WTC11 (cell line): ENCODE measurements around the gene LNX1. TPM values are rescaled to one million over a fixed set of nuclear protein-coding genes. Genes with fewer than 3 reads are reported as not detected.

Experiments used
- ATAC-seq: fragments of 200-7000 bp; cut with Tn5 transposase; 2 replicates; pipeline ENCODE4 v1.10.0; 2021; ENCODE audit warnings: mild to moderate bottlenecking, moderate library complexity
- CTCF ChIA-PET: fragments of 300-600 bp; sonication (Branson Sonifier 250); formaldehyde crosslinking; loops from one replicate; lab custom pipeline; 2021; ENCODE audit warnings: antibody characterized with exemption; lab: Charles Lee
- POLR2A ChIA-PET: fragments of 350-600 bp; sonication (Branson Sonifier 250); formaldehyde crosslinking; loops from one replicate; lab custom pipeline; 2021; ENCODE audit warnings: antibody characterized with exemption; lab: Charles Lee
- DNase-seq: peaks from one replicate; pipeline ENCODE4 v3.0.0; 2021; ENCODE audit warnings: low spot score
- H3K27ac Mint-ChIP-seq: 2 replicates; pipeline ENCODE4 v1.8.0; 2021; ENCODE audit warnings: mixed read lengths
- H3K27me3 Mint-ChIP-seq: 2 replicates; pipeline ENCODE4 v1.8.0; 2021; ENCODE audit warnings: low read depth, mild to moderate bottlenecking, moderate library complexity, mixed read lengths
- H3K36me3 Mint-ChIP-seq: 2 replicates; pipeline ENCODE4 v1.8.0; 2021; ENCODE audit warnings: mixed read lengths
- H3K4me1 Mint-ChIP-seq: 2 replicates; pipeline ENCODE4 v1.8.0; 2022; ENCODE audit warnings: mixed read lengths
- H3K4me3 Mint-ChIP-seq: 2 replicates; pipeline ENCODE4 v1.8.0; 2021; ENCODE audit warnings: mild to moderate bottlenecking, moderate library complexity, mixed read lengths
- H3K9me3 Mint-ChIP-seq: 2 replicates; pipeline ENCODE4 v1.8.0; 2021; ENCODE audit warnings: mixed read lengths
- ATF1 ChIP-seq: sonication (generic); formaldehyde crosslinking; IDR thresholded peaks from 2 replicates; pipeline ENCODE4 v1.8.1; 2023; ENCODE audit warnings: mild to moderate bottlenecking, moderate library complexity, missing genetic modification reagents
- CREB1 ChIP-seq: sonication (generic); formaldehyde crosslinking; IDR thresholded peaks from 2 replicates; pipeline ENCODE4 v1.8.0; 2023; ENCODE audit warnings: mild to moderate bottlenecking, missing genetic modification reagents
- ESRRA ChIP-seq: sonication (generic); formaldehyde crosslinking; IDR thresholded peaks from 2 replicates; pipeline ENCODE4 v1.8.1; 2022; ENCODE audit warnings: mild to moderate bottlenecking, missing genetic modification reagents, borderline replicate concordance
- FOXK1 ChIP-seq: sonication (generic); formaldehyde crosslinking; IDR thresholded peaks from 2 replicates; pipeline ENCODE4 v1.8.0; 2022; ENCODE audit warnings: mild to moderate bottlenecking, moderate library complexity, missing genetic modification reagents
- FOXP1 ChIP-seq: sonication (generic); formaldehyde crosslinking; IDR thresholded peaks from 2 replicates; pipeline ENCODE4 v1.8.0; 2022; ENCODE audit warnings: missing genetic modification reagents, mild to moderate bottlenecking, moderate library complexity, borderline replicate concordance
- GRHL2 ChIP-seq: fragments of 250-450 bp; sonication (Bioruptor Pico); IDR thresholded peaks from 2 replicates; pipeline ENCODE4 v1.8.0; 2022; ENCODE audit warnings: mild to moderate bottlenecking, moderate library complexity; ENCODE audit not compliant: insufficient replicate concordance, severe bottlenecking
- GTF2I ChIP-seq: fragments of 250-450 bp; sonication (Bioruptor Pico); conservative IDR thresholded peaks from 2 replicates; pipeline ENCODE4 v1.4.0; 2021; ENCODE audit warnings: mild to moderate bottlenecking
- NFYB ChIP-seq: sonication (generic); formaldehyde crosslinking; conservative IDR thresholded peaks from 2 replicates; pipeline ENCODE4 v1.8.0; 2022; ENCODE audit warnings: low read depth, missing genetic modification reagents
- NR1H2 ChIP-seq: sonication (generic); formaldehyde crosslinking; IDR thresholded peaks from 2 replicates; pipeline ENCODE4 v1.9.0; 2021; ENCODE audit warnings: mild to moderate bottlenecking, moderate library complexity, missing genetic modification reagents
- NR3C1 ChIP-seq: sonication (generic); formaldehyde crosslinking; conservative IDR thresholded peaks from 2 replicates; pipeline ENCODE4 v1.8.1; 2023; ENCODE audit warnings: low read depth, mild to moderate bottlenecking, missing genetic modification reagents
- OVOL2 ChIP-seq: fragments of 250-450 bp; sonication (Bioruptor Pico); IDR thresholded peaks from 2 replicates; pipeline ENCODE4 v1.9.0; 2021; ENCODE audit warnings: mild to moderate bottlenecking, borderline replicate concordance
- RORB ChIP-seq: fragments of 250-450 bp; sonication (Bioruptor Pico); IDR thresholded peaks from 2 replicates; pipeline ENCODE4 v1.9.0; 2021; ENCODE audit warnings: mild to moderate bottlenecking
- STAT6 ChIP-seq: sonication (generic); formaldehyde crosslinking; conservative IDR thresholded peaks from 2 replicates; pipeline ENCODE4 v1.8.1; 2023; ENCODE audit warnings: mild to moderate bottlenecking, low read depth, missing genetic modification reagents, moderate library complexity
- TCF7 ChIP-seq: sonication (generic); formaldehyde crosslinking; IDR thresholded peaks from 2 replicates; pipeline ENCODE4 v1.8.0; 2022; ENCODE audit warnings: mild to moderate bottlenecking, low read depth, missing genetic modification reagents, moderate library complexity
- TEAD4 ChIP-seq: sonication (generic); formaldehyde crosslinking; IDR thresholded peaks from 2 replicates; pipeline ENCODE4 v1.8.0; 2022; ENCODE audit warnings: mild to moderate bottlenecking, missing genetic modification reagents
- ZNF219 ChIP-seq: sonication (generic); formaldehyde crosslinking; IDR thresholded peaks from 2 replicates; pipeline ENCODE4 v1.8.0; 2023; ENCODE audit warnings: missing genetic modification reagents, mild to moderate bottlenecking, borderline replicate concordance
- ZNF416 ChIP-seq: fragments of 250-450 bp; sonication (Bioruptor Pico); IDR thresholded peaks from 2 replicates; pipeline ENCODE4 v1.9.0; 2021; ENCODE audit warnings: mild to moderate bottlenecking, inconsistent platforms
- total RNA-seq: library from RNA; stranded (reverse); gene quantifications from 3 replicates; pipeline ENCODE4 v1.2.3, GENCODE V29; 2021
- TF ChIP-seq, protein P1 (sequence below): fragments of 250-450 bp; sonication (Bioruptor Pico); conservative IDR thresholded peaks from 2 replicates; pipeline ENCODE4 v1.9.0; 2021; ENCODE audit warnings: mild to moderate bottlenecking
- TF ChIP-seq, protein P2 (sequence below): fragments of 250-450 bp; sonication (Bioruptor Pico); IDR thresholded peaks from 2 replicates; pipeline ENCODE4 v1.9.0; 2021; ENCODE audit warnings: mild to moderate bottlenecking
- TF ChIP-seq, protein P3 (sequence below): fragments of 250-450 bp; sonication (Bioruptor Pico); IDR thresholded peaks from 2 replicates; pipeline ENCODE4 v2.1.2; 2022; ENCODE audit warnings: mild to moderate bottlenecking, moderate library complexity
- TF ChIP-seq, protein P4 (sequence below): fragments of 250-450 bp; sonication (Bioruptor Pico); IDR thresholded peaks from 2 replicates; pipeline ENCODE4 v1.8.0; 2021; ENCODE audit warnings: mild to moderate bottlenecking

The LNX1 gene
- total RNA-seq, 1 experiment from 2014 or later = 5.9 TPM

DNA sequence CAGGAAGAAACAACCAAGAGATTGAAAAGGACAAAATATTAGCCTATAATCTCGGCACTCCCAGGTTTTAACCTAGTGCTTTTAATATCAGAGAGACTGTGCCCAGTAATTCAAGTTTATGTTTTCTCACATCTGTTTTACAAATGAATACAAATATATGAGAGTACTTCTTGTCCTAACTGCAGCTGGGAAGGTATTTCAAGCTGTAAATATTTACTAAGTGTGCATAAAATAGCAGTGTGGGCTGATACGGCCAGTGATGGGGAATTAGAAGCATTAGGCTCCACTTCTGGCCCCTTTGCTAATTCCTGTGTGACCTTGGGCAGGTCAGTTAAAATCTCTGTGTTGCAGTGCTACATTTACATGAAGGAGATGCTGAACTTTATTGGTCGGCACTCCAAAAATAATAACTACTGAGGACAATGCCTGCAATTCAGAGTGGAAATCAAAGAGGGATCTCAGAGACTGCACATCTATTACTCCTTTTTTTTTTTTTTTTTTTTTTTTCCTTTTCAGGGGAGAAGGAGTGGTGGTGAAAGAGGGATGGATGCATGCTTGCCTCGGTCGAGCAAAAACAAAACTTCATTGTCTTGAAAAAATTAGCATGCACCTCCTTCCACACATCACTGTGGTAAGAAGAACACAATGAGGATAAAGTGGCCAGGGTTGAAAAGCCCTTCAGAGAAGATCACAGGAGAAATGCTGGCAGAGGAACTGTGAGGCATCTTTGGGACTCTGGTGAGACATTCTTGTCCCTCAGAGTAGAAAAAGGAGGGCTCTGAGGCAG is 44.6 kb upstream of the LNX1 start:
- no peaks in the 10 kb centered on the region for H3K27me3 Mint-ChIP-seq
- H3K27ac Mint-ChIP-seq = no peak overlapping the region
- H3K4me3 Mint-ChIP-seq = no peak overlapping the region
- TF ChIP-seq NR3C1 (no peak), ZNF416 (CRISPR knock-in tag) (no peak), OVOL2 (no peak), STAT6 (CRISPR knock-in tag) (no peak), RORB (CRISPR knock-in tag) (no peak), FOXK1 (CRISPR knock-in tag) (no peak), TCF7 (CRISPR knock-in tag) (no peak), NR1H2 (CRISPR knock-in tag) (no peak), ESRRA (CRISPR knock-in tag) (no peak), NFYB (CRISPR knock-in tag) (no peak), FOXP1 (CRISPR knock-in tag) (no peak), TEAD4 (CRISPR knock-in tag) (no peak)
- TF ChIP-seq, protein P1, sequence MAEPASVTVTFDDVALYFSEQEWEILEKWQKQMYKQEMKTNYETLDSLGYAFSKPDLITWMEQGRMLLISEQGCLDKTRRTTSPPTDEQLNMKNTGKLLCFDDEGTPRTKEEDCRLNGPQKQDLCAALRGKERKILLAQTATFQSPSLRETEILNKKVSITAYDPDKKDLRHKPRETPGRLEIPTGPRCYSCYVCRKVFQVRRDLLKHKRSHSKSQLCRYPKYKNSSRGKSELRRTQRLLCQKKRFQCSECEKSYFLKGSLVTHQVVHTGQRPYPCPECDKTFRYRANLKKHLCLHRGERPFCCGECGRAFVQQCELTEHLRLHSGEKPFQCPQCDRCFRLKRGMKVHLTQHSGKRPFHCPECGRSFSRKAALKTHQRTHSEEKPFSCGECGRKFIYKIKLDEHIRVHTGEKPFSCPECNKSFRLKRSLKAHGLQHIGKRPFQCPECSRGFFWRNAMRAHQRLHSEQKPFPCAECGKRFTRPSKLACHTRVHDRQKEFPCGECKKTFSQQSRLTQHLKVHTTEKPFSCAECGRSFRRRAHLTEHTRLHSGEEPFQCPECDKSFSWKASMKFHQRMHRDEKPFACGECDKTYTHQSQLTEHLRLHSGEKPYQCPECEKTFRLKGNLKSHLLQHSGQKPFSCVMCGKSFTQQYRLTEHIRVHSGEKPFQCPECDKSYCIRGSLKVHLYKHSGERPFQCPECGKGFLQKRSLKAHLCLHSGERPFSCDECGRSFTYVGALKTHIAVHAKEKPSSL (CRISPR knock-in tag) = no peak
- TF ChIP-seq, all 79 proteins: peak for 0
- Mint-ChIP-seq H3K4me1 (peaks cover 10% of the 10 kb centered on the region), H3K9me3 (peaks cover 3% of the 10 kb centered on the region; the same call in 1 of the 2 replicates), H3K36me3 (no peaks in the 10 kb centered on the region)
- ATAC-seq (no peak), DNase-seq (no peak)
- CTCF ChIA-PET = no interaction called here
- POLR2A ChIA-PET = no interaction called here

DNA sequence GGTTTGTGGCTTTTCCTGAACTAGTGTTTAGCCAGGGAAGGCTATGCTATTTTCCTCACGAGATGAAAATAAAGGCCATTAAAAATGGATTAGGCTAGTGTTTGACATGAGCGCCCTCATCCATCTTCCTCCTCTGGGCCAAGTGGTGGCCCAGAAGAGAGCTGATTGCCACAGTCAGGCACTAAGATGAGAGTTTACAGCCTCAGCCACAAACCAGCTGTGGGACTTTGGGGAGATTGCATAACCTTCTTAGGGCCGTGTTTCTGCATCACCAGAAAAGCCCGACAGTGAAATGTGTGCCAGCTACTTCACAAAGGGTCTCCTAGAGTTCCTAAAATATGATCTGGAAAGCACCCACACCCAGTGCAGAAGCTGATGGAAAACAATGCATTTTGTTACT is 42.3 kb upstream of the LNX1 start:
- POLR2A ChIA-PET = no interaction called here
- H3K27me3 Mint-ChIP-seq = no peaks in the 10 kb centered on the region
- no peak overlapping the region for H3K4me3 Mint-ChIP-seq
- H3K4me1 Mint-ChIP-seq = 0 out of 2 replicates have a peak, but pooled peaks cover 2% of the 10 kb centered on the region
- H3K9me3 Mint-ChIP-seq = no peaks in the 10 kb centered on the region
- TF ChIP-seq ZNF219 (CRISPR knock-in tag) = no peak
- no peak for TF ChIP-seq STAT6 (CRISPR knock-in tag)
- TF ChIP-seq CREB1 (CRISPR knock-in tag) = no peak
- no peak for TF ChIP-seq ATF1
- TF ChIP-seq, protein P2, sequence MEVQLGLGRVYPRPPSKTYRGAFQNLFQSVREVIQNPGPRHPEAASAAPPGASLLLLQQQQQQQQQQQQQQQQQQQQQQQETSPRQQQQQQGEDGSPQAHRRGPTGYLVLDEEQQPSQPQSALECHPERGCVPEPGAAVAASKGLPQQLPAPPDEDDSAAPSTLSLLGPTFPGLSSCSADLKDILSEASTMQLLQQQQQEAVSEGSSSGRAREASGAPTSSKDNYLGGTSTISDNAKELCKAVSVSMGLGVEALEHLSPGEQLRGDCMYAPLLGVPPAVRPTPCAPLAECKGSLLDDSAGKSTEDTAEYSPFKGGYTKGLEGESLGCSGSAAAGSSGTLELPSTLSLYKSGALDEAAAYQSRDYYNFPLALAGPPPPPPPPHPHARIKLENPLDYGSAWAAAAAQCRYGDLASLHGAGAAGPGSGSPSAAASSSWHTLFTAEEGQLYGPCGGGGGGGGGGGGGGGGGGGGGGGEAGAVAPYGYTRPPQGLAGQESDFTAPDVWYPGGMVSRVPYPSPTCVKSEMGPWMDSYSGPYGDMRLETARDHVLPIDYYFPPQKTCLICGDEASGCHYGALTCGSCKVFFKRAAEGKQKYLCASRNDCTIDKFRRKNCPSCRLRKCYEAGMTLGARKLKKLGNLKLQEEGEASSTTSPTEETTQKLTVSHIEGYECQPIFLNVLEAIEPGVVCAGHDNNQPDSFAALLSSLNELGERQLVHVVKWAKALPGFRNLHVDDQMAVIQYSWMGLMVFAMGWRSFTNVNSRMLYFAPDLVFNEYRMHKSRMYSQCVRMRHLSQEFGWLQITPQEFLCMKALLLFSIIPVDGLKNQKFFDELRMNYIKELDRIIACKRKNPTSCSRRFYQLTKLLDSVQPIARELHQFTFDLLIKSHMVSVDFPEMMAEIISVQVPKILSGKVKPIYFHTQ = no peak
- no peak for TF ChIP-seq GRHL2 (CRISPR knock-in tag)
- TF ChIP-seq, protein P3, sequence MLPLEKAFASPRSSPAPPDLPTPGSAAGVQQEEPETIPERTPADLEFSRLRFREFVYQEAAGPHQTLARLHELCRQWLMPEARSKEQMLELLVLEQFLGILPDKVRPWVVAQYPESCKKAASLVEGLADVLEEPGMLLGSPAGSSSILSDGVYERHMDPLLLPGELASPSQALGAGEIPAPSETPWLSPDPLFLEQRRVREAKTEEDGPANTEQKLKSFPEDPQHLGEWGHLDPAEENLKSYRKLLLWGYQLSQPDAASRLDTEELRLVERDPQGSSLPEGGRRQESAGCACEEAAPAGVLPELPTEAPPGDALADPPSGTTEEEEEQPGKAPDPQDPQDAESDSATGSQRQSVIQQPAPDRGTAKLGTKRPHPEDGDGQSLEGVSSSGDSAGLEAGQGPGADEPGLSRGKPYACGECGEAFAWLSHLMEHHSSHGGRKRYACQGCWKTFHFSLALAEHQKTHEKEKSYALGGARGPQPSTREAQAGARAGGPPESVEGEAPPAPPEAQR (CRISPR knock-in tag) = no peak
- TF ChIP-seq, protein P4, sequence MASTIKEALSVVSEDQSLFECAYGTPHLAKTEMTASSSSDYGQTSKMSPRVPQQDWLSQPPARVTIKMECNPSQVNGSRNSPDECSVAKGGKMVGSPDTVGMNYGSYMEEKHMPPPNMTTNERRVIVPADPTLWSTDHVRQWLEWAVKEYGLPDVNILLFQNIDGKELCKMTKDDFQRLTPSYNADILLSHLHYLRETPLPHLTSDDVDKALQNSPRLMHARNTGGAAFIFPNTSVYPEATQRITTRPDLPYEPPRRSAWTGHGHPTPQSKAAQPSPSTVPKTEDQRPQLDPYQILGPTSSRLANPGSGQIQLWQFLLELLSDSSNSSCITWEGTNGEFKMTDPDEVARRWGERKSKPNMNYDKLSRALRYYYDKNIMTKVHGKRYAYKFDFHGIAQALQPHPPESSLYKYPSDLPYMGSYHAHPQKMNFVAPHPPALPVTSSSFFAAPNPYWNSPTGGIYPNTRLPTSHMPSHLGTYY = no peak
- no peak for TF ChIP-seq GTF2I (CRISPR knock-in tag)
- no peak overlapping the region for H3K27ac Mint-ChIP-seq
- DNase-seq (no peak), ATAC-seq (no peak)
- no peaks in the 10 kb centered on the region for H3K36me3 Mint-ChIP-seq
- CTCF ChIA-PET = interaction anchor here (0.8 kb wide), 1 partner anchor 183 kb away, joined by 3 read pairs; no protein-coding TSS in a partner anchor
